ENCODE measurements around the gene RSPRY1.
"Not testable (repeated sequence)": the region's sequence is repeated elsewhere in the genome, so short reads cannot be mapped to it uniquely, and the experiment has no call there.

The RSPRY1 gene

DNA sequence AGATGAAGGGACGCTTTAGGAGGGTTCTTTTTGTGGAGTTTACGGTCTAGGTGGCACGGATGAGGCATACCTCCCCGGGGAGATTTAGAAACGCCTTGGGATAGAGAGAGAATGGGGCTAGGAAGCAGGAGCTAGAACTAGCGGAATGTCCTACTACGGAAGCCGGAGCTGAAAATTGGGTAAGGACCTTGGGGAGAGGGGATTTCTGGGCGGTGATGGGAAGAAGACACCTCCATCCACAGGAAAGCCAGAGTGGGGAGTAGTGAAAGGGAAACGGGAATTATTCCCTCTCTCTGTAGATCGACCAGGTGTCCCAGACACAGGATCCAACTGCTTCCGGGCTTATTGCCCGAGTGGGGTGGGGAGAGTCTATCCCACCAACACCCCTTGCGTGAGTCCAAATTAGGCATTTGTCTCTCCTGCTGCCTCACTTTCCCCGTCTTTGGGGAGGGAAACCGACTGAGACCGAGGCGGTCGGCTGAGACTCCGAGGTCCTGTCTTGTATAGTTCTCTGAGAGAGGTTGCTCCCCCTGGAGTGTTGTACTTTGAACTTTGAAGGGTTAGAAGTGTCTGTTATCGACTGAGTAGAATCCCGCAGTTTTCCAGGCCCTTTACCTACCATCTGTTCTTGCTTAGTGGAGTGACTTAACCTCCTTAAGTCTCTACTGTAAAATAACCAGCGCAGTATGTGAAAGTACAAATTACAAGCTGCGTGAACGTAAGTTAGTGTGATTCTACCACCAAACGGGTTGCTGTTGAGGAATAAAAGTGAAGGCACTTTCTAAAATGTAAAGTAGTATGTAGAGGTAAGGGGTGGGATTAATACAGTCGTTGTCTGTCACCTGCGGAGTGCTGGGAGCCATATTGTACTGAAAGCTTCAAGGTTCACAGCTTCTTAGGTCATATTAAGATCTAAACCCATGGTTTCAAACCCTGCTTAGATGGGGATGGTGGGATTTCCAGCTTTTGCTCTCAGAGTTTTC is 1.0 kb downstream of the RSPRY1 start:
- DNase-seq (ENCODE audit: low spot score) = peak; percentile 39

DNA sequence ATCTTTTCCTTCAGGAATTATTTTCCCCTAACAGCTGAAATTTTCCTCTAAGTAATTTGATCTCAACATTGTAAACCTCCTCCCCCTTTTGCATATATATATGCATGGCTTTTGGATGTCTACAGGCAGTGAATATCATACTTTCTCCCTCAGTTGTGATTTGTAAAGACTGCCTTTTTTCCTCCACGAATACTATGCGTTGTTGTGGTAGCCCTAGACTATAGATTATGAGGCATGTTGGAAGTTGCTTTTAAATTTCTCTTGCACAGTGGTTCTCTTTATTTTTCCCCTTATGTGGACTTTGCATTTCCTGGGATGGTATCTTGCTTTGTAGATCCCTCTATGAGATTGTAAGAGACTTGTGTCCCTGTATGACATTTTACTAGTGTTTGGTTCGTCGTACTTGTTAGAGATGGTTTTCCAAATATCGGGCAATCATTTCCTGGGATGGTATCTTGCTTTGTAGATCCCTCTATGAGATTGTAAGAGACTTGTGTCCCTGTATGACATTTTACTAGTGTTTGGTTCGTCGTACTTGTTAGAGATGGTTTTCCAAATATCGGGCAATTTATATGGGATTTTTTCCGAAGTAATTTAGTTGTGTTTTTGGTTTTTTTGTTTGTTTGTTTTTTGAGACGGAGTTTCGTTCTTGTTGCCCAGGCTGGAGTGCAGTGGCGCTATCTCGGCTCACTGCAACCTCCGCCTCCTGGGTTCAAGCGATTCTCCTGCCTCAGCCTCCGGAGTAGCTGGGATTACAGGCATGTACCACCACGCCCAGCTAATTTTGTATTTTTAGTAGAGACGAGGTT is 2.0 kb downstream of the RSPRY1 start:
- DNase-seq (ENCODE audit: low spot score) = not testable (repeated sequence)

DNA sequence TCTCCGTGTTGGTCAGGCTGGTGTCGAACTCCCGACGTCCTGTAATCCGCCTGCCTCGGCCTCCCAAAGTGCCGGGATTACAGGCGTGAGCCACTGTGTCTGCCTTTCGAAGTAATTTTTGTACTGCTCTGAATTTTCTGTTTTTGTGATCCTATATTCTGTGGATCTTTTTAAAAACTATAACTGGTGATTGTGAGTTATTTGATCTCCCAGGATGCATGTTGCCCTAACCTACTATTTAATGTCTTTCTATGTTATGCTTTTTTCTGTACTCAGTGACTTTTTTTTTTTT is 2.5 kb downstream of the RSPRY1 start:
- no peak for DNase-seq (ENCODE audit: low spot score)

DNA sequence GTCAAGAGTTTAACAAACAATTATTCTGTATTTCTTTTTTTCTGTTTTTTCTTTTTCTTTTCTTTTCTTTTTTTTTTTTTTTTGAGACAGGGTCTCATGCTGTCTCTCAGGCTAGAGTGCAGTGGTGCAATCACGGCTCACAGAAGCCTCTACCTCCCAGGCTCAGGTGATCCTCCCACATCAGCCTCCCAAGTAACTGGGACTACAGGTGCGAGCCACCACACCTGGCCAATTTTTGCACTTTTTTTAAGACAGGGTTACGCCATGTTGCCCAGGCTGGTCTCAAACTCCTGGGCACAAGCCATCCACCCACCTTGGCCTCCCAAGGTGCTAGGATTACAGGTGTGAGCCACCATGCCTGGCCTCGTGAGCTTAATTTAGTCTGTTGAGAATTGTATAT is 3.4 kb downstream of the RSPRY1 start:
- not testable (repeated sequence) for DNase-seq (ENCODE audit: low spot score)

DNA sequence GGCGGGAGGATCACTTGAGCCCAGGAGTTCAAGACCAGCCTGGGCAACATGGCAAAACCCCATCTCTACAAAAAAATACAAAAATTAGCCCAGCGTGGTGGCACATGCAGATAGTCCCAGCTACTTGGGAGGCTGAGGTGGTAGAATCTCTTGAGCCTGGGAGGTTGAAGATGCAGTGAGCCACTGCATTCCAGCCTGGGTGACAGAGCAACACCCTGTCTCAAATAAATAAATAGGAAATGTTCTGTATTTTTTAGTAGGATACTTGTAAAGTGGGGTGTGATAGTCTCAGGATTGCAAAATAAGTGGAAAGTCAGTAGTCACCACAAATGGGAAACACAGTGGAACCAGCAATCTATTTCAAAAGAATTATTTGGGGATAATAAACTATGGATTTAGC is 4.0 kb downstream of the RSPRY1 start:
- DNase-seq (ENCODE audit: low spot score) = no peak

DNA sequence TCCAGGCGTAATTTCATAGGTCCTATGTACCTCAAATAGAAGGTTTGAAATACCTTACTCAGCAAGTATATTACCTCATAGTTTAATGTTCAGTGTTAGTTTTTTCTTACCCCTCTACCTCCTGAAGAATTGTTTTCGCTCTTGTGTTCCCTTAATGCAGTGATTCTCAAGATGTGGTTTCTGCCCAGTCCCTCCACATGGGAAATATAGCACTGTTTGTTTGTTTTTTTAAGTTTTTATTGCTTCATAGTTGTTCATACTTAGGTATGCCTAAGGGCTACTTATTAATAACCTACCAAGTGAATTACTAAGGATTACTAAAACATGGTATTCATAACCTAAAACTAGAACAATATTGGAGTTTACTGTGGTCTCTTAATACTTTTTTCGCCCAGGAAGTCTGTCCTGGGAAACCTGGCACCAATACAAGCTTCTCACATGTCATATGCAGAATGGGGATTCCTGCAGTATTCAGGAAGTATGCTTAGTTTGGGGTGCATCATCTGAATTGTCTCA is 5.0 kb downstream of the RSPRY1 start:
- no peak for DNase-seq (ENCODE audit: low spot score)

DNA sequence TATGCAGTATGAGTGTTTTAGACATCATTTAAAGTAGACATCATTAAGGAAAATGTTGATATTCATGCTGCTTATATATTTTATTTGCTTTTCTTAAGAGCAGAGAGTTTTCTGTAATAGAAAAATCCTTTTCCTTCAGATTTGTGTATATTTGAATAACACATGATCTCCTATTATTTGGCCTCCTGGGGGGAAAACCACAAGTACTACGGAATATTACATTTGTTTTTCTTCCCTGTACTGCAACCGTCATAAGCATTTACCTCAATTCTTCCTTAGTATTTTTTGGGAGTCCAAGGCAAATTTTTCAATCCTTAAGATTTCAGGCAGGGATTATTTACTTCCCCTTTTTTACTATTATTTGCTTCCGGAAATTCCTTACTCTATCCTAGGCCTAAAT is 6.0 kb downstream of the RSPRY1 start:
- no peak for DNase-seq (ENCODE audit: low spot score)

DNA sequence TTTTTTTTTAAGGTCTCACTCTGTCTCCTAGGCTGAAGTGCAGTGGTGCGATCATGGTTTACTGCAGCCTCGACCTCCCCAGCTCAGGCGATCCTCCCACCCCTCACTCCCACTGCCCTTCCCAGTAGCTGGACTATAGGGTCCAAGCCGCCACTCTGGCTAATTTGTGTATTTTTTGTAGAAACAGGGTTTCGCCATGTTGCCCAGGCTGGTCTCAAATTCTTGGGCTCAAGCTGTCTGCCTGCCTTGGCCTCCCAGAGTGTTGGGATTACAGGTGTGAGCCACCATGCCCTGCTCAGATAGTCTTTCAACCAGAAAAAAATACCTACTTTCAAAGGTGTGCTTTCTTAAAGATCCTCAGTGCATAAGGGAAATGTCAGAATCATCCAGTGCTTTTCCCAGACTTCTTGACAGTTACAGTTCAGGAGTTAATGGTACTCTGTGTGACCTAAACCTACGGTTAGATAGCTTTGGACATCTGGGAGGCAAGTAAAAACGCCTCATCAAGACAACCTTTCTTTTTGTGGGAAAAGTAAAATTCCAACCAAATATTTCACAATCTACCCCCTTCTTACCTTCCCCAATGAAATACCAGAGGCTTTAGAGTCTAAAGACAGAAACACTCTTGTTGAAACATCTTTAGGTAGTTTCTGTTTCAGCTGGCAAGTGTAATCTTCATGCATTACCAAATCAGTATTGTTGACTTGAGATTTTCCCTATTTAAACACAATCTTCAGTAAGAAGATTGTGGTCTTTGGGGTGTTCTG is 6.8 kb downstream of the RSPRY1 start:
- no peak for DNase-seq (ENCODE audit: low spot score)

DNA sequence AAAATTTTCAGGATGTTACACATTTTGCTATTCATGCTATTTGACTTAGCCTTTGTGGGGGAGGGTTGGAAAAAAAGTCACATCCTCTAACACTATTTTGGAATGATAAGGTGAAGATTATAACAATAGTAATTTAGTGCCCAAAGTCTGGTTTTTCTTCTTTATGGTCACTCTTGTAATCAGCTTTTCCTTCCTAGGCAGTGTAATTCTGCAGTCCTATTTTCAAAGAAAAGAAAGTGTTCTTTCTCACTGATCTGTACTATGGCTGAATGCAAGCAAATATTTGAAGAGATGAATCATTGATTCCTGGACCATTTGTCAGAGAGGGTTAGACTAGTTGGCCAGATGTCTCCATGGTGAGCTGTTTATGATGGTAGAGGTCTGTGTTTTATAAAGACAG is 8.4 kb downstream of the RSPRY1 start:
- DNase-seq (ENCODE audit: low spot score) = no peak

DNA sequence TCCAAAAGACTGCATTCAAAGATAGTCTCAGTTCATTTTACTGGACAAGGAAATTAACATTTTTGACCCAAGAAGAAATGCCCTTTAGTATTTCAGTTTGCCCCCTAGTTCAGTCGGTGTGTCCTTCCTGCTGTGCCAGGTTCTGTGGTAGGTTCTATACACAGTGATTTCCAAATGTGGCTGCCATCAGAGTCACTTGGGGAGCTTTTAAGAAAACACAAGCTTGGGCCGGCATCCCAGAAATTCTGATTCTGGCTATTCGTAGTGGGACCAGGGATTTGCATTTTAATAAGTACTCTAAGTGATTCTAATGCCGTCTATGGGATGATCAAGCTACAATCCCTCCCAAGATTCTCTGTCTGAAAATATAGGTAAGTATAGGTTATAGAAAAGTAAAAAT is 10.2 kb downstream of the RSPRY1 start:
- peak; percentile 8 for DNase-seq (ENCODE audit: low spot score)

DNA sequence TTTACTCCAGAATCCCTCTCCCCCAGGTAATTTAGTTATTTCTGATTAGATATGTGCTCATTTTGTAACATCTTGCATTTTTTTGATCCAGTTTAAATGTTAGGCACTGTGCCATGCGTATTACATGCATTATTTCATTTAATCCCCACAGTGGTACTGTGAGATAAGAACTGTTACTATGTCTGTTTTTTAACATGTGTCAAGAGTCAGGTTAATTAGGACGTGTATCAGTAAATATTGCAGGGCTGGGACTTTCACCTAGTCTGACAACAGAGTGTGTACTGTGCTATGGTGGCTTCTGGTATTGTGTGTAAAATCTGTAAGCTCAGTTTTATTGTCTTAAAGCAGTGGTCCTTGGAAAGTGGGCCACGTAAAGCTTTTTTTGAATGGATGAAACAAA is 10.6 kb downstream of the RSPRY1 start:
- DNase-seq (ENCODE audit: low spot score) = no peak

DNA sequence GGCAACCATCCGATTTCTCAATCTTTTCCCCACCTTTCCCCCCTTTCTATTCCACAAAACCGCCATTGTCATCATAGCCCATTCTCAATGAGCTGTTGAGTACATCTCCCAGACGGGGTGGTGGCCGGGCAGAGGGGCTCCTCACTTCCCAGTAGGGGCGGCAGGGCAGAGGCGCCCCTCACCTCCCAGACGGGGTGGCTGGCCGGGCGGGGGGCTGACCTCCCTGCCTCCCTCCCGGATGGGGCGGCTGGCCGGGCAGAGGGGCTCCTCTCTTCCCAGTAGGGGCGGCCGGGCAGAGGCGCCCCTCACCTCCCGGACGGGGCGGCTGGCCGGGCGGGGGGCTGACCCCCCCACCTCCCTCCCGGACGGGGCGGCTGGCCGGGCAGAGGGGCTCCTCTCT is 14.2 kb downstream of the RSPRY1 start:
- DNase-seq (ENCODE audit: low spot score) = not testable (repeated sequence)

DNA sequence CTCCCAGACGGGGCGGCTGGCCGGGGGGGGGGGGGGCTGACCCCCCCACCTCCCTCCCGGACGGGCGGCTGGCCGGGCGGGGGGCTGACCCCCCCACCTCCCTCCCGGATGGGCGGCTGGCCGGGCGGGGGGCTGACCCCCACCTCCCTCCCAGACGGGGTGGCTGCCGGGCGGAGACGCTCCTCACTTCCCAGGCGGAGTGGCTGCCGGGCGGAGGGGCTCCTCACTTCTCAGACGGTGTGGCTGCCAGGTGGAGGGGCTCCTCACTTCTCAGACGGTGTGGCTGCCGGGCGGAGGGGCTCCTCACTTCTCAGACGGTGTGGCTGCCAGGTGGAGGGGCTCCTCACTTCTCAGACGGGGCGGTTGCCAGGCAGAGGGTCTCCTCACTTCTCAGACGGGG is 14.8 kb downstream of the RSPRY1 start:
- DNase-seq (ENCODE audit: low spot score) = not testable (repeated sequence)

DNA sequence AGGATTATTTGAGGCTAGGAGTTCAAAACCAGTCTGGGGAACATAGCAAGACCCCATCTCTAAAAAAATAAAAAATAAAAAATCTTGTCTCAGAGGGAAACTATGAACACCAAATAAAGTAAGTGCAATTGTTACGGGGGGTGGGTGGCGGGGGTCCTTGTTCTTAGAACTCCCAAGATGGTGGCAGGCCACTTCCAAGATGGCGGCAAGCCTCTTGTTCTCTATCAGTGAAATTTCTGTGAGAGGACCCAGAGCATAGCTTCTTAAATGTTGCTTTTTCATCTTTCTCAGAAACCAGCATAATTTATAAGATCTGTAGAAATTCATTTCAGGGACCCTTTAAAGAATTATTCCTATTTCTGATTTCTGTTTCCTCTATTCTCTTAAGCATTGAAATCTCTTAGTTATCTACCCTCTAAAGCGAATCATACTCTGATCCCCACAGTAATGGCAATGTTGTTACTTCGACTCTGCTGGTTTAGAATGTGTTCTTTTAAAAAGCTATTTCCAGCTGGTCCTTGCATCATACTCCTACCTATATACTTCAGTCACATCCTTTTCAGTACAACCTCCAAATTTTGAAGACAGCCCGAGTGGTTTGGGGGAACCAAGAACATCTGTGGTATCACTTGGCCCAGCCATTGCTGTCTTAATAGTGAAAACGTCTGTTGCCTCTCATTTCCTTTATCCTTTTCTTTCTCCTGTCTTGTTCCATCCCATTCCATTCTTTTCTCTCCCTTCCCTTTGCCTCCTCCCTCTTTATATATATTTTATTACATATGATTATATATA is 16.2 kb downstream of the RSPRY1 start:
- no peak for DNase-seq (ENCODE audit: low spot score)

DNA sequence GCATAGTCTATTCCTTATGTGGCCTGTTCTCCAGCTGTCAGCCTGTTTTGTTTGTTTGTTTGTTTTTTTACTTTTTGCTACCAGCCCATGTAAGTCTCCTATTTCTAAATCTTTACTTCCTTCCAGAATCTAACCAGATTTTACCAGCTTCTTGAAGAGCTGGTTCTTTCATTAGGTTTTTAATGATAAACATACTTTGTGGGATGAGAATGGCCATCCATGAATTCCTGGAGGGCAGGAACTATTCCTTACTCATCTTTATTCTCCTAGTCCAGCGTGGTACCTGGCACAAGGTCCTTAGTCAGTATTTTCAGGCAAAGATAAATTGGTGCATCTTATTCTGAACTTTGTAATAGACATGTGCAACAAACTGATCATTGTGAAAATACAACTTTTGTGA is 17.3 kb downstream of the RSPRY1 start:
- no peak for DNase-seq (ENCODE audit: low spot score)

DNA sequence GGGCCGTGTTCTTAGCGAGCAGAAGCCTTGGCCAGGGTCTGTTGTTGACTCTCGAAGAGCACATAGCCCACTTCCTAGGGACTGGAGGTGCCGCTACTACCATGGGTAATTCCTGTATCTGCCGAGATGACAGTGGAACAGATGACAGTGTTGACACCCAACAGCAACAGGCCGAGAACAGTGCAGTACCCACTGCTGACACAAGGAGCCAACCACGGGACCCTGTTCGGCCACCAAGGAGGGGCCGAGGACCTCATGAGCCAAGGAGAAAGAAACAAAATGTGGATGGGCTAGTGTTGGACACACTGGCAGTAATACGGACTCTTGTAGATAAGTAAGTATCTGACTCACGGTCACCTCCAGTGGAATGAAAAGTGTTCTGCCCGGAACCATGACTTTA is 18.5 kb downstream of the RSPRY1 start:
- DNase-seq (ENCODE audit: low spot score) = no peak

DNA sequence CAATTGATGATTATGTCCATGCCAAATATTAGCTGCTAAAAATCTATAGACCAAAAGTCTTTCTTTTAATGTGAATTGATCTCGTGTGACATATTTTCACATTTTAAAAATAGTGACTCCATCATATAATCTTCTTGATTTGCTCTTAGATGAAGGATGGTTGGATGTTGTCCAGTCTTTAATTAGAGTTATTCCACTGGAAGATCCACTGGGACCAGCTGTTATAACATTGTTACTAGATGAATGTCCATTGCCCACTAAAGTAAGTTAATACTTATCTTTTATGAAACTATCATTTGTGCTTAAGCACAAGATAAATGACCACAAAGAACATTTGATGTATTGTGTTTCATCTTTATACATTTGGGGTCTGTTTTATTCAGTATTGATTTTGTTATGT is 22.8 kb downstream of the RSPRY1 start:
- DNase-seq (ENCODE audit: low spot score) = no peak

DNA sequence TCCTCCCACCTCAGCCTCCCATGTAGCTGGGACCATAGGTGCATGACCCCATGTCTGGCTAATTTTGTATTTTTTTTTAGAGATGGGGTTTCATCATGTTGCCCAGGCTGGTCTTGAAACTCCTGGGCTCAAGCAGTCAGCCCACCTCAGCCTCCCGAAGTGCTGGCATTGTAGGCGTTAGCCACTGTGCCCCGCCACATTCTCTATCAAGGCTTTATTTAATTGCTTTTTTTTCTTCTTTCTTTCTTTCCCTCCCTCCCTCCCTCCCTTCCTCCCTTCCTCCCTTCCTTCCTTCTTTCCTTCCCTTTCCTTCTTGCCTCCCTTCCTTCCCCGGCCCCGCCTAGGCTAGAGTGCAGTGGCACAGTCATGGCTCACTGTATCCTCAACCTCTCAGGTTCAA is 23.7 kb downstream of the RSPRY1 start:
- DNase-seq (ENCODE audit: low spot score) = no peak

DNA sequence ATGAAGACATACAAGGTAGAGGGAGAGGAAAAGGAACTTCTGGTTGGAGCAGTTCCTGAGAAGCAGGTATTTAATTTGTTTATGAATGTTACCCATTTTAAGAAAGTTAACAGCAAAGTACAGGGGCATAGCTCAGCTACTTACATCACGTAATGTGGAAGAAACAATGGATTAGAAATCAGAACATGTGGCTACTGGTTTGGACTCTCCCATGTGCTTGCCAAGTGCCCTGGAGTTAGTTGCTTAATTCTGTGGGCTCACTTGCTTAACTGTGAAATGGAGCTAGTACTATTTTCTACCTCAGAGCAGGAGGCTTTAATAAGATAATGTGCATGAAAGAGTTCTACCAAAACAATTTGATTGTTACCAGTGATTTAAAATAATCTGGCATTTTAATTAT is 27.3 kb downstream of the RSPRY1 start:
- no peak for DNase-seq (ENCODE audit: low spot score)

DNA sequence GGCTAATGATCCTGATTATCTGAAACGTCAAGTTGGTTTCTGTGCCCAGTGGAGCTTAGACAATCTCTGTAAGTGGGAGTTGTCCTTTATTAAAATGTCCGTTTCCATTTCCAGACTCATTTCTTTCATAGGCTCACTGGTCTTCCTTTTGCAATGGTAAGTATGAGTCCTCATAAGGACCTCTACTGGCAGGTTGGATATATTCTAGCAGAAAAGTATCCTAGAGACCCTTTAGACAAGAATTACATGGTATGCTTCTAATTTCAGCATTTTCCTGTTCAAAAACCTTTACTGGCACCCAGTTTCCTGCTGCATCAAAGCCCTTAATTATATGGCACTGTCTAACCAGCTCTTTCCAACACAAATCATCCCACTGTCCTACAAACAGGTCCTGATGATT is 30.8 kb downstream of the RSPRY1 start:
- DNase-seq (ENCODE audit: low spot score) = no peak

DNA sequence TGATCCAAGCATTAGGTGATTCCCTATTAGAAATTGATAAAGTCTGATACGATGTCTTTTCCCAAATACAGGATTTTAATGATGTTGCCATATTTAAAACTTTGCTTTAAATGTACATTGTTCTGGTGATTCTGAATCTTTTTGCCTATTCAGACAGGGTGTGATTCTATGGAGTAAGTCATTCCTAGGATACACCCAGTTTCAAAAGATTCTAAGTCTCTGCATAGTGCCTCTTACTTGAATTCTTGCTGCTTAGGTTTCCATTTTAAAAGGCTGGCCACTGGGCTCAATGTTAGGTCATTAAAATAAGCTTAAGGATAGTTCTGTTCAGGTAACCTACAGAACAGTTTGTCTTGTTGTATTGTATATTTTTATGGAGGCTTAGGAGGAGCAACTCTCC is 36.9 kb downstream of the RSPRY1 start:
- no peak for DNase-seq (ENCODE audit: low spot score)

Measured in cerebellar cortex (tissue), 1 donor.